GM12873 (cell line): ENCODE measurements around the gene WNT16.

Source experiments
- TF ChIP-seq, protein P1 (sequence below): IDR thresholded peaks from 2 replicates; pipeline ENCODE4 v1.5.1; 2012; ENCODE audit warnings: low read depth, mild to moderate bottlenecking, moderate library complexity, low read length, control low read depth; ENCODE audit not compliant: insufficient read depth; ENCODE audit errors: missing control alignments

The WNT16 gene

DNA sequence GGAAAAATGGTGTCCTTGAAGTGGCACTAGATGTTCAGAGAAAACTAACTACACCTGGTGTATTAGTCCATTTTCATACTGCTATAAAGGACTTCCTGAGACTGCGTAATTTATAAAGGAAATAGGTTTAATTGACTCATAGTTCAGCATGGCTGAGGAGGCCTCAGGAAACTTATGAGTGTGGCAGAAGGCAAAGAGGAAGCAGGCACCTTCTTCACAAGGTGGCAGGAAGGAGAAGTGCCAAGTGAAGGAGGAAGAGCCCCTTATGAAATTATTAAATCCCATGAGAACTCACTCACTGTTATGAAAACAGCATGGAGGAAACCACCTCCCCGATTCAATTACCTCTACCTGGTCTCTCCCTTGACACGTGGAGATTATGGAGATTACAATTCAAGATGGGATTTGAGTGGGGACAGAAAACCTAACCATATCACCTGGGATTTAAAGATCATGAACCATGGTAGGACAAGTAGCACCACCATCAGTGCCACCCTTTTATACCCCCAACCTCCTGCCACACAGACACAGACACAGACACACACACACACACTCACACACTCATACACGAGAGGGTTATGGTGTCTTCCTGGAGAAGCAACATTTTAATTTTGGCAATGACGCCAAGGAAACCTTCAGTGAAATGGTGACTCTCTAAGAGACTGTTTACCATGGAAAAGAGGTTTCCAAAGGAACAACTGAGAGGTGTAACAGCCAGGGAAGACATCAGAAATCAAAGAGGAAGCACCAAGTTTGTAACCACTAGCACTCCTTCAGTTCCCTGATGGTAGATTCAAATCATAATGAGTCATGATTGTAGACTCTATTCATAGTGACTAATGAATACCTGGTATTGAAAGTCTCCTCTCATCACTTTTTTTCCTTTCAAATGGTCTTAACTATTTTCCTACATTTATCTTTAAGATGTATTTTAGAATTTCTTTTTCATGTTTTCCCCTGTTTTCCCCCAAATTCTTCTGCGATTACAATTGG, 41.8 kb upstream of the WNT16 start:
- TF ChIP-seq, protein P1, sequence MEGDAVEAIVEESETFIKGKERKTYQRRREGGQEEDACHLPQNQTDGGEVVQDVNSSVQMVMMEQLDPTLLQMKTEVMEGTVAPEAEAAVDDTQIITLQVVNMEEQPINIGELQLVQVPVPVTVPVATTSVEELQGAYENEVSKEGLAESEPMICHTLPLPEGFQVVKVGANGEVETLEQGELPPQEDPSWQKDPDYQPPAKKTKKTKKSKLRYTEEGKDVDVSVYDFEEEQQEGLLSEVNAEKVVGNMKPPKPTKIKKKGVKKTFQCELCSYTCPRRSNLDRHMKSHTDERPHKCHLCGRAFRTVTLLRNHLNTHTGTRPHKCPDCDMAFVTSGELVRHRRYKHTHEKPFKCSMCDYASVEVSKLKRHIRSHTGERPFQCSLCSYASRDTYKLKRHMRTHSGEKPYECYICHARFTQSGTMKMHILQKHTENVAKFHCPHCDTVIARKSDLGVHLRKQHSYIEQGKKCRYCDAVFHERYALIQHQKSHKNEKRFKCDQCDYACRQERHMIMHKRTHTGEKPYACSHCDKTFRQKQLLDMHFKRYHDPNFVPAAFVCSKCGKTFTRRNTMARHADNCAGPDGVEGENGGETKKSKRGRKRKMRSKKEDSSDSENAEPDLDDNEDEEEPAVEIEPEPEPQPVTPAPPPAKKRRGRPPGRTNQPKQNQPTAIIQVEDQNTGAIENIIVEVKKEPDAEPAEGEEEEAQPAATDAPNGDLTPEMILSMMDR: no peak

DNA sequence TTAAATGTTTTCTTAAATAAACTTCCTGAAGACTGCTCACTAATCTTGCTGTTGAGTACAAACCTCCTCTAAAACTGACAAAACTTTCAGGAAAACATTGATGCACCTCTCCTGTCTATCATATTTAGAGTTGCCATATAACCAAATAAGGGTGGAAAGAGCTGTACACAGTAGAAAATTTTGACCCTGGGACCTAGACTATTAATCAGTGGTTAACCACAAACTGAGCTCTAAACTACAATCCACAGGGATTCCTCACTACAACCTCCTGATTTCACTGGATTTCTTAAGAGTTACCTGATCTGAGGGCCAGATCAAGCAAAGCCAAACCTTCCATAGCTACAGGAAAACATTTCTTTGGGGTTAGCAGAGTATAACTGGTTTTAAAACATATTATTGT, 39.9 kb upstream of the WNT16 start:
- TF ChIP-seq, protein P1: no peak

DNA sequence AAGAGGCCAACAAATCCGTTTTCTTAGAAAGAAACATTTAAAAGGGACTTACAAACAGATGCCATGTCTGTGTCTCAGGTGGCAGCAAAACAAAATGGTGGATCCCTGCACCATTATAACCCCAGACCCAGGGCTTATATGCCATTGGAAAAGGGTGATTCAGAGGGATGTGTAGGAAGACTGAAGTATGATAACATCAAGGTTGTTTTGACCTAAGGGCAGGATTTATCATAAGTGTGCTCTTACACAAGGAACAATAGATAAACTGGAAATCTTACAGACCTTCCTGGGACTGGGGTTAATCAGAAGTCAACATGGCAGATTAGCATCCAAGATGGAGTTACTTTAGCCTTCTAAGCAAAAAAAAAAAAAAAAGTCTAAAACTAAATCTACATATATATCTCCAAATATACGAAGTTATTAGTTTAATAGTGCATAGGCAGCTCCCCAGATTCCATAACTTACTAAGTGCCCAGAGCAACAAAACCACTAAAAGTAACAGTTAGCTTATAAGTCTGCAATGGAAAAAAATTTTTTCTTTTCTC, 34.3 kb upstream of the WNT16 start:
- TF ChIP-seq, protein P1: no peak

DNA sequence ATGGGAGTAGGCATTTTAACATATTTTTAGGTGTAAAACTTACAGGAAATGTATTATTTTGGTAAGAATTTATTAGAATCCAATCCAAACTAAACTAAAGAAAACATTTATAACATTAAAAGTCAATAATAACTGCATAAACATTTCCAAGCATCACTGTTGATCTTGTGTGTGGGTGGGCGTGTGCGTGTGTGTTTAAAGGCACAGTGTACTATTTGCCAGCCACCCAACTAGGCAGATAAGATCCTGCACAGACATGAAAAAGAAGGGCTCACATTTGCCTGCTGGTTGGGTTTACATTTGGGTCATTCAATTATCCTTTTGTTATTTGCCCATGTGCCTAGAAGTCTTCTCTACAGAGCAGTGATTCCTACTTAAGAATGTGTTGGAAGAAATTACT, 31.0 kb upstream of the WNT16 start:
- TF ChIP-seq, protein P1: no peak

DNA sequence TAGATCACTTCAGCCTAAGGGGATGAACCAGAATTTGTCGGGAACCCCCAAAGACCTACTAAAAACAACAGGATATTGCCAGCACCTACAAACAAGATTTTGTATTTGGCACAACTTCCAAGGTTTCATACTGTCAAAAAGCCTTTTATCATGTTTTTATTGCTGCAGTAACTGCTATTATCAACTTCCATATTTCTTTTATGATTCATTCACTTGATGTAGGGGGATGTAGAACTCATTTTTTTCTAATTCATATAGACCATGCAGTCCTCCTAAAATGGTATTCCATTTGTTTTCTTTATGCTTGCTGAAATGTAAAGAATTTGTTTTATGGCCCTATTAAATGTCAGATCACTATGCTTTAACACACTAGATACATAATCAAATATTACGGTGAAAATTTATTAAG, 30.0 kb upstream of the WNT16 start:
- TF ChIP-seq, protein P1: no peak

DNA sequence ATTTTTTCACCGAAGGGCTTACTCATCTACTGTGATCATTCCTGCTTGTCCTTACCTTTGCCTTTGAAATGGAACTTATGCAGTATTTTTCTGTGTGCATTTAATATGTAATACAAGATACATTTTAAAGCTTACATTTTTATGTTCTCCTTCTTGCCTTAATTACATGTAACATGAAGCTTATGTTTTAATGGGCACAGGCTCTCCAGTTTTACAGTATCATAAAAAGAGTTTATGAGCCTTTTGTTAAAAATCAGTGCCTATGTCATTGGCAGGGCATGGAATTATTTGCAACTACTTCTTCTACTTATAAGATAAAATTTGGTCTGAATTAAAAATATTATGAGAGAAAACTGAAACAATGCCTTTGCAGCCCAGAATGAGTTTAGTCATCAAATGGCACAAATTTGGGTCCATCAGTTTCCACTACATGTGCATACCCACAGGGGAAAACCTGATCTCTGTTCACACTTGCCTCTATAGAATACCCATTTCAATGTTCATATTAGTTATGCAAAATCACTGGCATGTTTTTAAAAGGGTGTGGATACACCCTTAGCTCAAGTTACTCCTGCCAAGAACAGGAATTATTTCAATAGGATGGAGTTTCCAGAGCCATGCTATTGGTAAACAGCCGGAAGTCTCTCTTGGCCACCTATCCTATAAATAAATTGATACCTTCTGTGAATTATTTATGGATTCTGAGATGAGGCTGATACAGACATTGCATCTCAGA, 27.9 kb upstream of the WNT16 start:
- TF ChIP-seq, protein P1: no peak
